ENCODE results near the gene S100P. TPM values are rescaled to one million over a fixed set of nuclear protein-coding genes. Genes with fewer than 3 reads are reported as not detected.
"Not testable (repeated sequence)": the region's sequence is repeated elsewhere in the genome, so short reads cannot be mapped to it uniquely, and the experiment has no call there.

The S100P gene
- total RNA-seq, 2 experiments from 2014 or later = 3.4 to 4.3 TPM

GRCh38 chr4:6724421-6725111 lies 30.9 kb downstream of the S100P start:
- no peak for ATAC-seq
- DNase-seq = no peak
- intact Hi-C loops (cut with micrococcal nuclease) = loop anchor here (5.0 kb wide), 1 partner anchor 348 kb away; no protein-coding TSS in a partner anchor
- H3K4me3 Mint-ChIP-seq = no peak overlapping the region
- H3K27ac Mint-ChIP-seq = no peak overlapping the region
- no peaks in the 10 kb centered on the region for H3K9me3 Mint-ChIP-seq
- POLR2A ChIA-PET = interaction anchor here (1.0 kb wide), 1 partner anchor 99 kb away, joined by 3 read pairs; no protein-coding TSS in a partner anchor
- TF ChIP-seq CTCF (IDR thresholded peaks at IDR 0.05) = no peak
- CTCF ChIA-PET = interaction anchor here (1.5 kb wide), 1 partner anchor 150 kb away, joined by 5 read pairs; no protein-coding TSS in a partner anchor
- H3K4me1 Mint-ChIP-seq (ENCODE audit: low read depth) = peaks cover 11% of the 10 kb centered on the region
- no peaks in the 10 kb centered on the region for H3K27me3 Mint-ChIP-seq
- H3K36me3 Mint-ChIP-seq (ENCODE audit: low read depth) = no peaks in the 10 kb centered on the region

- CTCF ChIA-PET; H3K27ac Mint-ChIP-seq; H3K9me3 Mint-ChIP-seq; H3K4me1 Mint-ChIP-seq (ENCODE audit: low read depth); intact Hi-C loops (cut with micrococcal nuclease); ATAC-seq; H3K27me3 Mint-ChIP-seq; H3K36me3 Mint-ChIP-seq (ENCODE audit: low read depth); DNase-seq; POLR2A ChIA-PET; H3K4me3 Mint-ChIP-seq: not testable (repeated sequence)
Observed at GRCh38 chr4:6725427-6725961, 31.8 kb downstream of the S100P start.

- Mint-ChIP-seq H3K4me1 (ENCODE audit: low read depth) (peaks cover 5% of the 10 kb centered on the region), H3K4me3 (no peak overlapping the region), H3K27me3 (no peaks in the 10 kb centered on the region), H3K27ac (peak overlapping the region; percentile 28), H3K36me3 (ENCODE audit: low read depth) (no peaks in the 10 kb centered on the region), H3K9me3 (no peaks in the 10 kb centered on the region)
- intact Hi-C loops (cut with micrococcal nuclease) = loop anchor here (2.0 kb wide), 1 partner anchor 141 kb away; no protein-coding TSS in a partner anchor
- ATAC-seq (no peak), DNase-seq (no peak)
- no peak for TF ChIP-seq CTCF (IDR thresholded peaks at IDR 0.05)
- ChIA-PET CTCF (interaction anchor here (1.0 to 1.8 kb wide), 5 partner anchors 8 to 344 kb away, joined by 3 to 14 read pairs (median 4); no protein-coding TSS in a partner anchor), POLR2A (interaction anchor here (0.8 to 1.6 kb wide), 2 partner anchors 54 to 340 kb away, joined by 3 to 4 read pairs; partner anchors contain the start of gene GRPEL1)
Observed at GRCh38 chr4:6727081-6727942, 33.6 kb downstream of the S100P start.

- H3K36me3 Mint-ChIP-seq (ENCODE audit: low read depth) = no peaks in the 10 kb centered on the region
- DNase-seq (no peak), ATAC-seq (no peak)
- ChIA-PET CTCF (interaction anchor here (1.8 kb wide), 1 partner anchor 146 kb away, joined by 14 read pairs; no protein-coding TSS in a partner anchor), POLR2A (no interaction called here)
- H3K4me3 Mint-ChIP-seq = no peak overlapping the region
- no peaks in the 10 kb centered on the region for H3K27me3 Mint-ChIP-seq
- TF ChIP-seq CTCF (IDR thresholded peaks at IDR 0.05) = no peak
- H3K27ac Mint-ChIP-seq = peak overlapping the region; percentile 28
- H3K4me1 Mint-ChIP-seq (ENCODE audit: low read depth) = peaks cover 5% of the 10 kb centered on the region
- H3K9me3 Mint-ChIP-seq = no peaks in the 10 kb centered on the region
- intact Hi-C loops (cut with micrococcal nuclease) = loop anchor here (2.0 kb wide), 1 partner anchor 141 kb away; no protein-coding TSS in a partner anchor
Observed at GRCh38 chr4:6727943-6728250, 34.2 kb downstream of the S100P start.

GRCh38 chr4:6728320-6729029 lies 34.8 kb downstream of the S100P start:
- Mint-ChIP-seq H3K27me3 (no peaks in the 10 kb centered on the region), H3K4me3 (no peak overlapping the region), H3K9me3 (no peaks in the 10 kb centered on the region), H3K4me1 (ENCODE audit: low read depth) (peaks cover 5% of the 10 kb centered on the region), H3K27ac (no peak overlapping the region), H3K36me3 (ENCODE audit: low read depth) (no peaks in the 10 kb centered on the region)
- no peak for DNase-seq
- intact Hi-C loops (cut with micrococcal nuclease) = no loop called here
- ChIA-PET CTCF (interaction anchor here (1.1 to 1.6 kb wide), 2 partner anchors 32 to 145 kb away, joined by 3 to 7 read pairs; no protein-coding TSS in a partner anchor), POLR2A (no interaction called here)
- ATAC-seq = no peak
- TF ChIP-seq CTCF (IDR thresholded peaks at IDR 0.05) = no peak
